ENCODE data around the gene EPSTI1. TPM values are rescaled to one million over a fixed set of nuclear protein-coding genes. Genes with fewer than 3 reads are reported as not detected.

EPSTI1 gene
- polyA plus RNA-seq, 2 of the 4 experiments (the other 2 are of a cell fraction) = 0.05 to 0.10 TPM

- H3K4me1 ChIP-seq = peaks cover 36% of the 10 kb centered on the region
- H3K4me3 ChIP-seq = no peak overlapping the region
- TF ChIP-seq GATA3 (IDR thresholded peaks at IDR 0.05; ENCODE audit: borderline replicate concordance) = peak; percentile 12; the same call in 1 of the 2 replicates
- TF ChIP-seq ZSCAN20 (CRISPR knock-in tag; IDR thresholded peaks at IDR 0.05) = no peak
- peak in 1 of 2 experiments; percentile 10; a peak in 1 of 4 replicates for TF ChIP-seq CEBPB (IDR thresholded peaks at IDR 0.05)
- ChIA-PET CTCF (interaction anchor here (0.6 kb wide), 1 partner anchor 394 kb away, joined by 3 read pairs; no protein-coding TSS in a partner anchor), POLR2A (no interaction called here)
- WGBS (ENCODE audit: missing lambda C conversion rate) = 90% methylated on average over 3 of the region's 3 CpGs
- H3K27ac ChIP-seq = peak overlapping the region; percentile 79 to 83
- FAIRE-seq (no peak), DNase-seq (ENCODE audit: low read depth in 1 of 2, low spot score in 1 of 2) (no peak), ATAC-seq (peak in 1 of 2 experiments; percentile 31; a peak in 1 of 6 replicates)
- H3K4me2 ChIP-seq = peak overlapping the region; percentile 63
- no peaks in the 10 kb centered on the region for H3K9me3 ChIP-seq
Observed at GRCh38 chr13:43005460-43006236, 13.6 kb upstream of the EPSTI1 start.

- FAIRE-seq = no peak
- DNase-seq (ENCODE audit: low read depth in 1 of 2, low spot score in 1 of 2) = no peak
- peak overlapping the region; percentile 75 to 79; a peak in 4 of 6 replicates for H3K27ac ChIP-seq
- peaks cover 36% of the 10 kb centered on the region for H3K4me1 ChIP-seq
- ChIA-PET CTCF (no interaction called here), POLR2A (no interaction called here)
- no peak overlapping the region for H3K4me3 ChIP-seq
- H3K9me3 ChIP-seq = no peaks in the 10 kb centered on the region
- ATAC-seq = no peak
- TF ChIP-seq HOXB13 (CRISPR knock-in tag; IDR thresholded peaks at IDR 0.05; ENCODE audit: low read depth) = no peak
- TF ChIP-seq FOXS1 (CRISPR knock-in tag; IDR thresholded peaks at IDR 0.05) = no peak
- TF ChIP-seq ZFP36 (IDR thresholded peaks at IDR 0.05; ENCODE audit: borderline replicate concordance, partially characterized antibody) = no peak
- no peak for TF ChIP-seq NR3C1 (IDR thresholded peaks at IDR 0.05)
- no peak for TF ChIP-seq NFE2L2 (conservative IDR thresholded peaks at IDR 0.05; ENCODE audit: low read length)
- TF ChIP-seq, protein P1, sequence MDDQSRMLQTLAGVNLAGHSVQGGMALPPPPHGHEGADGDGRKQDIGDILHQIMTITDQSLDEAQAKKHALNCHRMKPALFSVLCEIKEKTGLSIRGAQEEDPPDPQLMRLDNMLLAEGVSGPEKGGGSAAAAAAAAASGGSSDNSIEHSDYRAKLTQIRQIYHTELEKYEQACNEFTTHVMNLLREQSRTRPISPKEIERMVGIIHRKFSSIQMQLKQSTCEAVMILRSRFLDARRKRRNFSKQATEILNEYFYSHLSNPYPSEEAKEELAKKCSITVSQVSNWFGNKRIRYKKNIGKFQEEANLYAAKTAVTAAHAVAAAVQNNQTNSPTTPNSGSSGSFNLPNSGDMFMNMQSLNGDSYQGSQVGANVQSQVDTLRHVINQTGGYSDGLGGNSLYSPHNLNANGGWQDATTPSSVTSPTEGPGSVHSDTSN (IDR thresholded peaks at IDR 0.05) = no peak
- TF ChIP-seq PHF8 (IDR thresholded peaks at IDR 0.05; ENCODE audit: borderline replicate concordance, low read depth) = no peak
- TF ChIP-seq GATA3 (IDR thresholded peaks at IDR 0.05; ENCODE audit: borderline replicate concordance) = no peak
- no peak for TF ChIP-seq SMC3 (IDR thresholded peaks at IDR 0.05)
- TF ChIP-seq, protein P2, sequence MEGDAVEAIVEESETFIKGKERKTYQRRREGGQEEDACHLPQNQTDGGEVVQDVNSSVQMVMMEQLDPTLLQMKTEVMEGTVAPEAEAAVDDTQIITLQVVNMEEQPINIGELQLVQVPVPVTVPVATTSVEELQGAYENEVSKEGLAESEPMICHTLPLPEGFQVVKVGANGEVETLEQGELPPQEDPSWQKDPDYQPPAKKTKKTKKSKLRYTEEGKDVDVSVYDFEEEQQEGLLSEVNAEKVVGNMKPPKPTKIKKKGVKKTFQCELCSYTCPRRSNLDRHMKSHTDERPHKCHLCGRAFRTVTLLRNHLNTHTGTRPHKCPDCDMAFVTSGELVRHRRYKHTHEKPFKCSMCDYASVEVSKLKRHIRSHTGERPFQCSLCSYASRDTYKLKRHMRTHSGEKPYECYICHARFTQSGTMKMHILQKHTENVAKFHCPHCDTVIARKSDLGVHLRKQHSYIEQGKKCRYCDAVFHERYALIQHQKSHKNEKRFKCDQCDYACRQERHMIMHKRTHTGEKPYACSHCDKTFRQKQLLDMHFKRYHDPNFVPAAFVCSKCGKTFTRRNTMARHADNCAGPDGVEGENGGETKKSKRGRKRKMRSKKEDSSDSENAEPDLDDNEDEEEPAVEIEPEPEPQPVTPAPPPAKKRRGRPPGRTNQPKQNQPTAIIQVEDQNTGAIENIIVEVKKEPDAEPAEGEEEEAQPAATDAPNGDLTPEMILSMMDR (IDR thresholded peaks at IDR 0.05) = no peak
- no peak for TF ChIP-seq HDAC2 (IDR thresholded peaks at IDR 0.05)
- TF ChIP-seq ELK1 (IDR thresholded peaks at IDR 0.05; ENCODE audit: low read depth, low read length) = no peak
- TF ChIP-seq CHD2 (IDR thresholded peaks at IDR 0.05; ENCODE audit: low read length, partially characterized antibody) = no peak
- no peak overlapping the region for H3K4me2 ChIP-seq
- WGBS (ENCODE audit: missing lambda C conversion rate) = 86% methylated on average over 6 of the region's 6 CpGs
Observed at GRCh38 chr13:43003729-43004128, 11.7 kb upstream of the EPSTI1 start.

DNA sequence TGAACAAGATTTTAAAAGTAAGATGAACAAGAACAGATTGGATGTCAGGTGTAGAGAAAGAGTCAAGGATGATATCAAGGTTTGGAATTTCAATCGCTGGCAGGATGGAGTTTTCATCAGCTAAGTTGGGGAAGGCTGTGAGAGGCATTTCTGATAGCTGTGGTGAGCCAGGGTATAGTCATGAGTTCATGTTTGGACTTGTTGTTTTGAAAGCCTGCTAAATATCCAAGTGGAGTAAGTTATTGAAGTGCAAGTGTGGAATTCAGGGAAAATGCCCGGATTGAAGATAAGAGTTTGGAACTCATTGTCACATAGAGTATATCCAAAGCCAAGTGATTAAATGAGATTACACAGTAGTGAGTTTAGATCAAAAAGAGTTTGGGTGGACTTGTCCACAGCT is 11.0 kb upstream of the EPSTI1 start:
- ATAC-seq = no peak
- no peaks in the 10 kb centered on the region for H3K9me3 ChIP-seq
- TF ChIP-seq TFCP2L1 (CRISPR knock-in tag; IDR thresholded peaks at IDR 0.05) = no peak
- TF ChIP-seq, protein P3, sequence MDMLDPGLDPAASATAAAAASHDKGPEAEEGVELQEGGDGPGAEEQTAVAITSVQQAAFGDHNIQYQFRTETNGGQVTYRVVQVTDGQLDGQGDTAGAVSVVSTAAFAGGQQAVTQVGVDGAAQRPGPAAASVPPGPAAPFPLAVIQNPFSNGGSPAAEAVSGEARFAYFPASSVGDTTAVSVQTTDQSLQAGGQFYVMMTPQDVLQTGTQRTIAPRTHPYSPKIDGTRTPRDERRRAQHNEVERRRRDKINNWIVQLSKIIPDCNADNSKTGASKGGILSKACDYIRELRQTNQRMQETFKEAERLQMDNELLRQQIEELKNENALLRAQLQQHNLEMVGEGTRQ (IDR thresholded peaks at IDR 0.05) = no peak
- 81% methylated on average over 2 of the region's 2 CpGs for WGBS (ENCODE audit: missing lambda C conversion rate)
- no peak overlapping the region for H3K4me2 ChIP-seq
- H3K4me3 ChIP-seq = no peak overlapping the region
- no peak for DNase-seq (ENCODE audit: low read depth in 1 of 2, low spot score in 1 of 2)
- peak overlapping the region; percentile 75 to 79; a peak in 4 of 6 replicates for H3K27ac ChIP-seq
- ChIA-PET POLR2A (no interaction called here), CTCF (no interaction called here)
- H3K4me1 ChIP-seq = peaks cover 36% of the 10 kb centered on the region
- no peak for FAIRE-seq

Data from A549 (cell line).